ENCODE measurements around the gene FBXW5. TPM values are rescaled to one million over a fixed set of nuclear protein-coding genes. Genes with fewer than 3 reads are reported as not detected.

Gene FBXW5
- total and polyA plus RNA-seq, 4 donors: 56.6 to 118 (median 99.2) TPM

GRCh38 chr9:136942881-136943230 is 1.7 kb downstream of the FBXW5 start:
- H3K4me3 ChIP-seq: no peak overlapping the region
- H3K27ac ChIP-seq (ENCODE audit: low read depth in 1 of 2, low read length in 1 of 2): peak overlapping the region in 1 of 2 donors; percentile 97
- H3K4me1 ChIP-seq (ENCODE audit: control insufficient read depth in 5 of 5, insufficient read depth in 5 of 5, low read length in 5 of 5): peaks cover 0 to 22% (median 10%) of the 10 kb centered on the region in 5 donors
- WGBS, 2 donors: 95% methylated on average over 16 of the region's 16 CpGs
- no peak for ATAC-seq (ENCODE audit: insufficient read depth, low FRiP score)
- no peak for DNase-seq
- peaks cover 0 to 2% (median 0%) of the 10 kb centered on the region in 4 donors for H3K9me3 ChIP-seq (ENCODE audit: control insufficient read depth in 4 of 4, insufficient read depth in 3 of 4, low read length in 3 of 4)
- H3K27me3 ChIP-seq (ENCODE audit: control insufficient read depth in 3 of 3, insufficient read depth in 3 of 3, low read length in 2 of 3): no peaks in the 10 kb centered on the region
- H3K9ac ChIP-seq (ENCODE audit: insufficient read depth in 1 of 2, low read length in 2 of 2): no peak overlapping the region
- peaks cover 6 to 39% (median 21%) of the 10 kb centered on the region in 4 donors for H3K36me3 ChIP-seq (ENCODE audit: control insufficient read depth in 4 of 4, insufficient read depth in 4 of 4, low read length in 4 of 4)
- TF ChIP-seq CTCF (IDR thresholded peaks at IDR 0.05; ENCODE audit: control extremely low read depth, extremely low read depth): no peak

- no peak overlapping the region for H3K9ac ChIP-seq (ENCODE audit: insufficient read depth in 1 of 2, low read length in 2 of 2)
- DNase-seq (no peak), ATAC-seq (ENCODE audit: insufficient read depth, low FRiP score) (no peak)
- H3K9me3 ChIP-seq (ENCODE audit: control insufficient read depth in 4 of 4, insufficient read depth in 3 of 4, low read length in 3 of 4): peaks cover 0 to 2% (median 0%) of the 10 kb centered on the region in 4 donors
- H3K36me3 ChIP-seq (ENCODE audit: control insufficient read depth in 4 of 4, insufficient read depth in 4 of 4, low read length in 4 of 4): peaks cover 6 to 39% (median 21%) of the 10 kb centered on the region in 4 donors
- H3K4me1 ChIP-seq (ENCODE audit: control insufficient read depth in 5 of 5, insufficient read depth in 5 of 5, low read length in 5 of 5): peaks cover 0 to 20% (median 10%) of the 10 kb centered on the region in 5 donors
- TF ChIP-seq CTCF (IDR thresholded peaks at IDR 0.05; ENCODE audit: control extremely low read depth, extremely low read depth): no peak
- WGBS, 2 donors: 96% methylated on average over 55 to 60 of the region's 60 CpGs
- no peaks in the 10 kb centered on the region for H3K27me3 ChIP-seq (ENCODE audit: control insufficient read depth in 3 of 3, insufficient read depth in 3 of 3, low read length in 2 of 3)
- H3K27ac ChIP-seq (ENCODE audit: low read depth in 1 of 2, low read length in 1 of 2): no peak overlapping the region
- H3K4me3 ChIP-seq: no peak overlapping the region
Measured at GRCh38 chr9:136942112-136942880, 2.2 kb downstream of the FBXW5 start.

- H3K27me3 ChIP-seq (ENCODE audit: control insufficient read depth in 3 of 3, insufficient read depth in 3 of 3, low read length in 2 of 3): no peaks in the 10 kb centered on the region
- no peak for TF ChIP-seq CTCF (IDR thresholded peaks at IDR 0.05; ENCODE audit: control extremely low read depth, extremely low read depth)
- peaks cover 0 to 18% (median 6%) of the 10 kb centered on the region in 5 donors for H3K4me1 ChIP-seq (ENCODE audit: control insufficient read depth in 5 of 5, insufficient read depth in 5 of 5, low read length in 5 of 5)
- H3K27ac ChIP-seq (ENCODE audit: low read depth in 1 of 2, low read length in 1 of 2): no peak overlapping the region
- H3K9me3 ChIP-seq (ENCODE audit: control insufficient read depth in 4 of 4, insufficient read depth in 3 of 4, low read length in 3 of 4): peaks cover 0 to 2% (median 0%) of the 10 kb centered on the region in 4 donors
- no peak for DNase-seq
- no peak for ATAC-seq (ENCODE audit: insufficient read depth, low FRiP score)
- H3K9ac ChIP-seq (ENCODE audit: insufficient read depth in 1 of 2, low read length in 2 of 2): no peak overlapping the region
- 97% methylated on average over 54 to 55 of the region's 55 CpGs for WGBS, 2 donors
- H3K36me3 ChIP-seq (ENCODE audit: control insufficient read depth in 4 of 4, insufficient read depth in 4 of 4, low read length in 4 of 4): peaks cover 6 to 39% (median 21%) of the 10 kb centered on the region in 4 donors
- H3K4me3 ChIP-seq: no peak overlapping the region
Measured at GRCh38 chr9:136941231-136942111, 3.1 kb downstream of the FBXW5 start.

All from lung (tissue), 12 donors.